Measurements from ENCODE around the gene G6PD. TPM values are rescaled to one million over a fixed set of nuclear protein-coding genes. Genes with fewer than 3 reads are reported as not detected.

G6PD gene
- total RNA-seq (100 to 1,000 TPM; 263 to 419 TPM), polyA plus RNA-seq (ENCODE audit: insufficient read depth, low read depth, low replicate concordance) (206 TPM)
- long read RNA-seq, donor 1, transcript G6PD-203 (13 exons, 1,661 nt), result minor isoform, 5 of 192 reads
- long read RNA-seq, donor 1, transcript G6PD-211 (13 exons, 2,632 nt), result major isoform, 89 of 192 reads
- long read RNA-seq, donor 1, partial matches to known transcripts, result 83 of 192 reads
- long read RNA-seq, donor 1, other reads (novel, unspliced or antisense), result 9 of 192 reads
- long read RNA-seq, donor 2, transcript G6PD-209 (3 exons, 783 nt), result minor isoform, 6 of 79 reads
- long read RNA-seq, donor 2, transcript G6PD-211 (13 exons, 2,632 nt), result major isoform, 33 of 79 reads
- long read RNA-seq, donor 2, partial matches to known transcripts, result 37 of 79 reads
- long read RNA-seq, donor 2, other reads (novel, unspliced or antisense), result 0 of 79 reads

DNA sequence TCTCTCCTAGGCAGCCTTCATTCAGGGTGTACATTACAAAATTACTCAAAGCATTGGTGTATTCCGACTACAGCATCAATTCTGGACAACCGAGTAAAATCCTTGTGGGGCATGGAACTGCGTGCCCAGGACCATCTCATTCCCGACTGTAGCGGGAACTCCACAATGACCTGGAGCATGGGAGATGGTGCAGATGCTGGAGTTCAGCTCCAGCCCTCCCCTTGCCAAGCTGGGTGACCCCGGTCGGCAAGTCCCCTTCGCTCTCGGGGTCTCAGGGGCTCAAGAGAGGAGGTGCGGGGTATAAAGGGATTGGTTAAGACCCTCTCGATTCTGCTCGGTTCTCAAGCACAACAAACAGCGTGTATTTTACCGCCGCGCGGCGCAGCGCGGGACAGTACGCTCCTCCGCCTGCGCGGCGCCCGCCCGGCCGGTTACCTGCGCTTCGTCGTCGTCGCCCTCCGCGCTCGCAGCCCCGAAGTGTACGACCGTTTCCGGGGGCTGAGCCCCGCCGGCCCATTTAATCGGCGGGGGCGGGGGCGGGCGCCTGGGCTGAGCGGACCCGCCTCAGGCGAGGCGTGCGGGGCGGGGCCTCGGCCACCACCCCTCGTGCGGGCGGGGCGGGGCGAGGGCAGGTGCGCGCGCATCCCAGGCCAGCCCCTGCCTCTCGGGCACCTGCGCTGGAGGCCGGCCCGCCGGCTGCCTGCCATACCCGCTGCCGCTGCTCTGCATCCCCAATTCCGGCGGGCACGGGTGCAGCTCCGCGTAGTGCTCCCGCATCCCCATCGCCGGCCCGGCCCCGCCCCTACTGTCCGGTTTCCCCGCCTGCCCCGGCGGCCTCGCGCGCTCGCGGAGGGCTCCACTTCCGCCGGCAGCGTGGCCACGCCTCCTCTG lies at the start of gene G6PD:
G6PD (minus strand) TSS at position 493 of the 891 bp plus-strand sequence. CDS start 691 bp downstream, outside the sequence.
- H3K27me3 ChIP-seq, result no peaks in the 10 kb centered on the region
- intact Hi-C loops (cut with DNase I; ENCODE audit: low total_unique reads), result no loop called here

DNA sequence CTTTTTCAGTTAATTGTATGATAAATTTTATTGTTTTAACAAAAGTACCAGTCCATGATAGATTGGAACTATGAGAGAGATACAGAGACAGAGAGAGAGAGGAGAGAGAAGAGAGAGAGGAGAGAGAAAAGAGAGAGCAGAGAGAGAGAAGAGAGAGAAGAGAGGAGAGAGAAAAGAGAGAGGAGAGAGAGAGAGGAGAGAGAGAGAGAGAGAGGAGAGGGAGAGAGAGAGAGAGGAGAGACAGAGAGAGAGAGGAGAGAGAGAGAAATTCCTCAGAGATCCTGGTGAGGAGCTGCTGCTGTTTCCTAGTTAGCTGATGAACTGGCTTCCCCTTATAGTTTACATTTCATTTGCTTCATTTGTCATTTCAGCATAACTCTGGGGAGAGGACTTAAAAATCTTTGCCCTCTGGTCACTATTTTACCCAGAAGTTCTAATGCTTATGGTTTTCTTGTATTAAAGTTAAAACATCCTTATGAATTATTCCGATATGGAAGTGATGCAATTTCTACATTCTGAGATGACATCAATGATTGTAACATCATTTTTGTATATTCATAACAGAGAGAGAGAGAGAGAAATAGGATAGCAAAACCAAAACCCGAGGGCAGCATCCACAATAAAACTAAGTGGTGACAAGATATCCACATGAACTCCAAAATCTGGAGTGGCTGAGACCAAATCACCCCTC lies 49.1 kb upstream of the G6PD start:
- intact Hi-C loops (cut with DNase I; ENCODE audit: low total_unique reads), result no loop called here
- no peak overlapping the region for H3K4me3 ChIP-seq
- DNase-seq, result no peak
- no peaks in the 10 kb centered on the region for H3K9me3 ChIP-seq
- TF ChIP-seq POLR2A (IDR thresholded peaks at IDR 0.05), result no peak
- H3K27me3 ChIP-seq, result no peaks in the 10 kb centered on the region
- H3K4me1 ChIP-seq, result no peaks in the 10 kb centered on the region
- H3K27ac ChIP-seq, result no peak overlapping the region
- H3K36me3 ChIP-seq (ENCODE audit: low read depth, missing control alignments), result no peaks in the 10 kb centered on the region
- WGBS, 2 donors, result 85 to 91% methylated on average over 2 of the region's 2 CpGs

More for the DNA sequence above, at the start of gene G6PD:
- 0% methylated on average over 9 of the region's 92 CpGs; no CpG with 5 or more reads in 1 of the 2 donors for WGBS, 2 donors
- H3K4me3 ChIP-seq, result peak within 1 kb of the TSS; percentile 64 to 73
- H3K9me3 ChIP-seq, result no peaks in the 10 kb centered on the region
- TF ChIP-seq POLR2A (IDR thresholded peaks at IDR 0.05), result no peak
- TF ChIP-seq, protein P1, sequence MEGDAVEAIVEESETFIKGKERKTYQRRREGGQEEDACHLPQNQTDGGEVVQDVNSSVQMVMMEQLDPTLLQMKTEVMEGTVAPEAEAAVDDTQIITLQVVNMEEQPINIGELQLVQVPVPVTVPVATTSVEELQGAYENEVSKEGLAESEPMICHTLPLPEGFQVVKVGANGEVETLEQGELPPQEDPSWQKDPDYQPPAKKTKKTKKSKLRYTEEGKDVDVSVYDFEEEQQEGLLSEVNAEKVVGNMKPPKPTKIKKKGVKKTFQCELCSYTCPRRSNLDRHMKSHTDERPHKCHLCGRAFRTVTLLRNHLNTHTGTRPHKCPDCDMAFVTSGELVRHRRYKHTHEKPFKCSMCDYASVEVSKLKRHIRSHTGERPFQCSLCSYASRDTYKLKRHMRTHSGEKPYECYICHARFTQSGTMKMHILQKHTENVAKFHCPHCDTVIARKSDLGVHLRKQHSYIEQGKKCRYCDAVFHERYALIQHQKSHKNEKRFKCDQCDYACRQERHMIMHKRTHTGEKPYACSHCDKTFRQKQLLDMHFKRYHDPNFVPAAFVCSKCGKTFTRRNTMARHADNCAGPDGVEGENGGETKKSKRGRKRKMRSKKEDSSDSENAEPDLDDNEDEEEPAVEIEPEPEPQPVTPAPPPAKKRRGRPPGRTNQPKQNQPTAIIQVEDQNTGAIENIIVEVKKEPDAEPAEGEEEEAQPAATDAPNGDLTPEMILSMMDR (IDR thresholded peaks at IDR 0.05), result no peak
- peak; percentile 75 for DNase-seq
- peaks cover 9% of the 10 kb centered on the region for H3K4me1 ChIP-seq
- H3K27ac ChIP-seq, result peak within 1 kb of the TSS; percentile 74 to 80
- no peaks in the 10 kb centered on the region for H3K36me3 ChIP-seq (ENCODE audit: low read depth, missing control alignments)

DNA sequence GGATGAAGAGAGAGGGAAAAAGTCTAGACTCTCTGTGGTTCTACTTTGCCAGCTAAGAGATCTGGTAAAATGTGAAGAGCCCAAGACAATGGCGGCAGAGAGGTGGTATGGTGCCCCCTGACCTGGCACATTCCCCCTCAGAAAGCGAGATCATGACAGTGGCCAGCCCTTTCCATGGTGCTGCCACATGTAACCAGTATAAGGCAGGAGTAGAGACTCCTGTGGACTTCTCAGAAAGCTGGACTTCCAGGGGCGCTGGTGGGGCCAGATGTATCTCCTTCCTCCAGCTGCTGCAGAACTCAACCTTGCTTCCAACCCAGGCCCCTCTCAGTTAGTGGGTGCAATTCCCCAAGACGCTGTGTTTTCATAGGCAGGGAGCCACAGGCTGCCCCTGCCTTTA lies 47.8 kb upstream of the G6PD start:
- no peaks in the 10 kb centered on the region for H3K27me3 ChIP-seq
- no peak for DNase-seq
- no peaks in the 10 kb centered on the region for H3K36me3 ChIP-seq (ENCODE audit: low read depth, missing control alignments)
- TF ChIP-seq POLR2A (IDR thresholded peaks at IDR 0.05), result no peak
- TF ChIP-seq, protein P1 (IDR thresholded peaks at IDR 0.05), result no peak
- H3K4me1 ChIP-seq, result no peaks in the 10 kb centered on the region
- 83% methylated on average over 2 of the region's 4 CpGs; no CpG with 5 or more reads in 1 of the 2 donors for WGBS, 2 donors
- H3K9me3 ChIP-seq, result no peaks in the 10 kb centered on the region
- intact Hi-C loops (cut with DNase I; ENCODE audit: low total_unique reads), result no loop called here
- no peak overlapping the region for H3K27ac ChIP-seq
- H3K4me3 ChIP-seq, result no peak overlapping the region

DNA sequence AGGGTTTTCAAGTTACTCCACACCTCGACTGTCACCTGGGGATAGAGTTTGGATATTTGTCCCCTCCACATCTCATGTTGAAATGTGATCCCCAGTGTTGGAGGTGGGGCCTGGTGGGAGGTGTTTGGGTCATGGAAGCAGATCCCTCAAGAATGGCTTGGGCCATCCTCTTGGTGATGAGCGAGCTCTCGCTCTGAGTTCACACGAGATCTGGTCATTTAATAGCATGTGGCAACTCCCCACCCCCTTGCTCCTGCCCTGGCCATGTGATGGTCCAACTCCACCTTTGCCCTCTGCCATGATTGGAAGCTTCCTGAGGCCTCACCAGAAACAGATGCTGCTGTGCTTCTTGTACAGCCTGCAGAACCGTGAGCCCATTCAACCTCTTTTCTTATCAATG lies 46.6 kb upstream of the G6PD start:
- H3K4me1 ChIP-seq, result no peaks in the 10 kb centered on the region
- WGBS, 2 donors, result 97% methylated on average over 3 of the region's 5 CpGs; no CpG with 5 or more reads in 1 of the 2 donors

More for the DNA sequence above, 46.6 kb upstream of the G6PD start:
- Histone ChIP-seq H3K27me3 (no peaks in the 10 kb centered on the region), H3K4me3 (no peak overlapping the region), H3K36me3 (ENCODE audit: low read depth, missing control alignments) (no peaks in the 10 kb centered on the region), H3K27ac (no peak overlapping the region), H3K9me3 (no peaks in the 10 kb centered on the region)
- TF ChIP-seq POLR2A (IDR thresholded peaks at IDR 0.05), result no peak
- TF ChIP-seq, protein P1 (IDR thresholded peaks at IDR 0.05), result no peak
- intact Hi-C loops (cut with DNase I; ENCODE audit: low total_unique reads), result no loop called here
- DNase-seq, result no peak

All from testis (tissue), 5 donors.